Natural killer cell treated with Interleukin-12 subunit alpha and Interleukin-12 subunit beta and Interleukin-15 and Interleukin-18, amount 100 ng/mL, for 72 hours (primary cell): ENCODE data around the gene GRAMD1B. TPM values are rescaled to one million over a fixed set of nuclear protein-coding genes. Genes with fewer than 3 reads are reported as not detected.
"Not testable (repeated sequence)": the region's sequence is repeated elsewhere in the genome, so short reads cannot be mapped to it uniquely, and the experiment has no call there.

Source experiments
- ATAC-seq, 2 donors: fragments of 150-1000 bp; cut with Tn5 transposase in 1 of 2; sonication (Bioruptor Pico), chemical (Tn5 transposase) in 1 of 2; 2 replicates each; pipeline ENCODE4 v1.10.0; 2021
- DNase-seq: peaks from one replicate; pipeline ENCODE4 v3.0.0; 2022; ENCODE audit warnings: low spot score
- H3K27ac Mint-ChIP-seq, 2 donors: 1 replicate in 1 of 2; 2 replicates in 1 of 2; pipeline ENCODE4 v1.8.0; 2022; ENCODE audit warnings: mixed read lengths in 2 of 2, mild to moderate bottlenecking in 1 of 2, moderate library complexity in 1 of 2
- H3K27me3 Mint-ChIP-seq, 2 donors: 1 replicate in 1 of 2; 2 replicates in 1 of 2; pipeline ENCODE4 v1.8.0; 2022; ENCODE audit warnings: mixed read lengths in 2 of 2
- H3K36me3 Mint-ChIP-seq: one replicate; pipeline ENCODE4 v1.8.0; 2022; ENCODE audit warnings: mixed read lengths
- H3K4me1 Mint-ChIP-seq, 2 donors: 1 replicate in 1 of 2; 2 replicates in 1 of 2; pipeline ENCODE4 v1.8.0; 2022; ENCODE audit warnings: low read depth in 2 of 2, mixed read lengths in 2 of 2, mild to moderate bottlenecking in 1 of 2
- H3K4me3 Mint-ChIP-seq: one replicate; pipeline ENCODE4 v1.8.0; 2022; ENCODE audit warnings: mixed read lengths
- H3K9me3 Mint-ChIP-seq: 2 replicates; pipeline ENCODE4 v1.8.0; 2022; ENCODE audit warnings: mixed read lengths
- total RNA-seq, 2 donors: library from RNA; stranded (reverse); gene quantifications; one replicate each; pipeline ENCODE4 v1.2.3, GENCODE V29; 2022

The GRAMD1B gene
- total RNA-seq, 2 donors from 2014 or later: 20.3 to 104 TPM

DNA sequence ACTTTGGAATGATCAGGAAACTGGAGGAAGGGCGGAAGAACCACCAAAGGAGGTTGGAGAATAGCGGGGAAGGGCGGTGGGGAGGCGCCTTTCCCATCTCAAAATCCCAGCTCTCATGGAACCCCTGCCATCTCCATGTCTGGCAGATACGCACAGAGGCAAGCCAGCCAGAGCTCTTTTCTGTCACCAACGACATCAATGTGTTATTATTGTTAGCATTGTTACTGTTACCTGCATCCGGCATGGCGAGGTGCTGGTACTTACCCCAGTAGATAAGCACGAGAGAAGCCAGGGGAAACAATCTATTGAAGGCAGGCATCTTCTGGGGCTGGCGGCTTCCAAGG lies 223.4 kb downstream of the GRAMD1B start:
- ATAC-seq (no peak), DNase-seq (no peak)
- Mint-ChIP-seq H3K27ac (no peak overlapping the region), H3K4me3 (peak overlapping the region; percentile 59), H3K4me1 (peaks cover 0 to under 1% of the 10 kb centered on the region in 2 donors), H3K9me3 (peaks cover 7% of the 10 kb centered on the region), H3K27me3 (peaks cover 29 to 33% of the 10 kb centered on the region in 2 donors), H3K36me3 (peaks cover 10% of the 10 kb centered on the region)

DNA sequence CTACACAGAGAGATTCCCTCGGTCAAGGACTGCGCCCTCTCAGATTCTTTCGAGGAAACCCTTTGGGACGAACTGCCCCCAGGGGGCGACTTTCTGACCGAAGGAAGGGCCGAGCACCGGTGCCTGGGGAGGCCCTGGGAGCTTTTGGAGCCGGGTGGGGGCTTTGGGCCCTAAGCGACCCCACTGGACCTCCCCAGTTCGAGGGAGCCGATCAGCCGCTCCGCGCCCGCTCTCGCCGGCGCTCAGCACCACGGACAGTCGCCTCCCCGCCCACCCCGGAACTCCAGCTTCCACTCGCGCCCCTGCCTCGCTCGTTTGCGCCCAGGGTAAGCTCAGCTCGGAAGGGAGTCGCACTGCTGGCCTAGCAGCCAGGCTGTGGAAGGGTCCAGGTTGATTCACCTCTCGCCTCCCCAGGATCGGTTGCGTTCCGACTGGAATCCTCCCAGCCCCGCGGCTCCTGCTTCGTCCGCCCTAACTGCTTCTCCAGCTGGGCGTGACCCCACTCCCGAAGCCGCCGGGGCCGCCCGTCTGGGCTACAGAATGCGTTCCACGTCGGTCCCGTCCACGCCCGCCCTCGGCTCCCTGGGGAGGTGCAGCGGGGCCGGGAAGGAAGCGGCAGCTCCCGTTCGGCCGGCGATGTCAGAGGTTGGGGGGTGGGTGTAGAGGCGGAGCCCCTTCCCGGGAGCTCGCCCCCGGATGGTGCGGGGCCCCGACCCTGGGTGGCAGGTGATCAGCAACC lies 223.9 kb downstream of the GRAMD1B start:
- Mint-ChIP-seq H3K4me1 (peaks cover 1 to 6% of the 10 kb centered on the region in 2 donors), H3K27me3 (peaks cover 29 to 33% of the 10 kb centered on the region in 2 donors), H3K9me3 (peaks cover 12% of the 10 kb centered on the region), H3K4me3 (peak overlapping the region; percentile 59), H3K27ac (no peak overlapping the region), H3K36me3 (peaks cover 15% of the 10 kb centered on the region)
- ATAC-seq (peak; percentile 57 to 74), DNase-seq (no peak)

DNA sequence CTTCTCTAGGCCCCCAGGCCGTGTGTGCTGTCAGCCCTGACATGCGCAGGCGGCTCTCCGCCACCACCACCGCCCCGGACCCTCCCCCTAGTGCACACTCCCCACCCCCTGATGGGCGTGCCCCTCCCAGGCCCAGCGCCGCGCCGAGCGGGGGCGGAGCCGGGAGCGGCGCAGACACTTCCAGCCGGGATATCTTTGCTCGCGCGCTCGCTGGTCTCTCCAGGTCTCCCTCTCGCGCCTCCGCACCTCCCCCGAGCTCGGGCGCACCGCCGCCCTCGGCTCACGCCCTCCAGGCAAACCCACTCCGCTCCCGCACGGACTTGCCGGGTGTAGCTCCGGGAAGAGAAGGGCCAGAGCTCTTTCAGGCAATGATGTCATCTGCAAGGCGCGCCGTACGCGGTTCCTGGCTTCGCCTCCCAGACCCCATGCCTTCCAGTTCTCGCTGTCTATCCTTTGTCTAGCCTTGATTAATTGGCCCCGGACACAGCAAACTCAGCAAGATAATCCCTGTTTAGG lies 224.6 kb downstream of the GRAMD1B start, which contains the start of gene SCN3B:
TSS of gene SCN3B (minus strand) at position 59 of the 516 bp plus-strand sequence. CDS start 823 bp downstream, outside the sequence.
- ATAC-seq: peak; percentile 83 to 86
- H3K4me1 Mint-ChIP-seq: peaks cover 8 to 12% of the 10 kb centered on the region in 2 donors
- H3K27me3 Mint-ChIP-seq: peaks cover 29 to 33% of the 10 kb centered on the region in 2 donors
- no peak for DNase-seq
- H3K4me3 Mint-ChIP-seq: peak within 1 kb of the TSS; percentile 59
- H3K9me3 Mint-ChIP-seq: peaks cover 16% of the 10 kb centered on the region
- H3K36me3 Mint-ChIP-seq: peaks cover 18% of the 10 kb centered on the region
- no peak within 1 kb of the TSS for H3K27ac Mint-ChIP-seq

GRCh38 chr11:123659311-123659710 lies 229.2 kb downstream of the GRAMD1B start:
- DNase-seq: no peak
- H3K9me3 Mint-ChIP-seq: peaks cover 21% of the 10 kb centered on the region
- peaks cover 24% of the 10 kb centered on the region for H3K36me3 Mint-ChIP-seq
- H3K27me3 Mint-ChIP-seq: peaks cover 14 to 23% of the 10 kb centered on the region in 2 donors
- H3K27ac Mint-ChIP-seq: peak overlapping the region in 1 of 2 donors; percentile 1
- no peak overlapping the region for H3K4me3 Mint-ChIP-seq
- ATAC-seq: no peak
- H3K4me1 Mint-ChIP-seq: peaks cover 15 to 17% of the 10 kb centered on the region in 2 donors

- peak; percentile 77 to 78 for ATAC-seq
- peaks cover 24% of the 10 kb centered on the region for H3K36me3 Mint-ChIP-seq
- H3K4me1 Mint-ChIP-seq: peaks cover 15 to 17% of the 10 kb centered on the region in 2 donors
- peaks cover 14 to 20% of the 10 kb centered on the region in 2 donors for H3K27me3 Mint-ChIP-seq
- H3K9me3 Mint-ChIP-seq: peaks cover 21% of the 10 kb centered on the region
- DNase-seq, H3K4me3 Mint-ChIP-seq, H3K27ac Mint-ChIP-seq: not testable (repeated sequence)
Measured at GRCh38 chr11:123659965-123660364, 229.9 kb downstream of the GRAMD1B start.

GRCh38 chr11:123665306-123665705 lies 235.2 kb downstream of the GRAMD1B start:
- Mint-ChIP-seq H3K36me3 (peaks cover 6% of the 10 kb centered on the region), H3K27ac (no peak overlapping the region), H3K9me3 (peaks cover 6% of the 10 kb centered on the region), H3K27me3 (peaks cover 4 to 13% of the 10 kb centered on the region in 2 donors), H3K4me1 (peaks cover 0 to under 1% of the 10 kb centered on the region in 2 donors), H3K4me3 (no peak overlapping the region)
- DNase-seq: no peak
- no peak for ATAC-seq

DNA sequence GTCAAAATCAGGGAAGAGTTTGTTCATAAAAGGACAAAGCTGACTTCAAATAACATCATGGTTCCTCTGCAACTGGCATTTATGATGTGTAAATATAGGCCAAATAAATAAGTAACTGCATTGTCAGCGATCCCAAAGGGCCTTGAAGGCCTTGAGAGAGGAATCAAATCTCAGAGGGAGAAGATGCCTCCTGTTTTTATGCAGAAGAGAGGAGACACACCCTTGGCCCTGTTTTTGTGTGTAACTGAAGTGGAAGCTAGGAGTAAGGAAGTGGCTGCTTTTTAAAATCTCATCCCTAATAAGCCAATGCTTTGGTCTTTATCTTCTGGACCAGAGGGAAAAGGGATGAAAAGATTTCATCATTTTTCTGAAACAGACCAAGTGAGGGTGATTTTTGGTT lies 240.0 kb downstream of the GRAMD1B start:
- no peak overlapping the region for H3K27ac Mint-ChIP-seq
- no peak for ATAC-seq

DNA sequence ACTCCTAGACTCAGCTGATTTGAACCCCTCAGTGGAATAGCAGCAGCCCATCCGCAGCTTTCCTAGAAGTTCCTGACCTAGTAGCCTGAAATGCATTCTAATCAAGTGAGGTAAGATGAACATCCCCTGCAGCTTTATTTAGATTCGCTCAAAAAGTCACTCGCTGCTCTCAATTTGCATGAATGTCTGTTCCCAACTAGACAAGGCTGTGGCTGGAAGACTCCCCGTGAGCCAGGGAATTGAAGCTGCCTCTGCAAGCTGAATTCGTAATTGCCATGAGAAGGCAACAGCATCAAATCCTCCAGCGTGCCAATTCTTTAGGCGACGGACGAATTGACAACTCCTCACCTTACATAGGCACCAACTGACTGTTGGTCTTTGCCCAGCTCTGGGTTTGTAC lies 241.5 kb downstream of the GRAMD1B start:
- DNase-seq: no peak
- Mint-ChIP-seq H3K4me1 (no peaks in the 10 kb centered on the region), H3K36me3 (no peaks in the 10 kb centered on the region), H3K27ac (no peak overlapping the region), H3K9me3 (no peaks in the 10 kb centered on the region), H3K4me3 (no peak overlapping the region), H3K27me3 (peaks cover 7 to 21% of the 10 kb centered on the region in 2 donors)
- no peak for ATAC-seq

More for the DNA sequence above, 240.0 kb downstream of the GRAMD1B start:
- Mint-ChIP-seq H3K36me3 (no peaks in the 10 kb centered on the region), H3K4me1 (no peaks in the 10 kb centered on the region), H3K9me3 (no peaks in the 10 kb centered on the region), H3K27me3 (peaks cover 4 to 9% of the 10 kb centered on the region in 2 donors), H3K4me3 (no peak overlapping the region)
- no peak for DNase-seq

- Mint-ChIP-seq H3K9me3 (no peaks in the 10 kb centered on the region), H3K27me3 (peaks cover 9 to 18% of the 10 kb centered on the region in 2 donors), H3K36me3 (no peaks in the 10 kb centered on the region), H3K27ac (no peak overlapping the region), H3K4me3 (no peak overlapping the region), H3K4me1 (no peaks in the 10 kb centered on the region)
- no peak for ATAC-seq
- DNase-seq: no peak
Measured at GRCh38 chr11:123672568-123672967, 242.5 kb downstream of the GRAMD1B start.

- DNase-seq: no peak
- no peaks in the 10 kb centered on the region for H3K9me3 Mint-ChIP-seq
- H3K4me3 Mint-ChIP-seq: no peak overlapping the region
- peaks cover 16 to 24% of the 10 kb centered on the region in 2 donors for H3K27me3 Mint-ChIP-seq
- no peak for ATAC-seq
- no peaks in the 10 kb centered on the region for H3K36me3 Mint-ChIP-seq
- H3K4me1 Mint-ChIP-seq: no peaks in the 10 kb centered on the region
- no peak overlapping the region for H3K27ac Mint-ChIP-seq
Measured at GRCh38 chr11:123674297-123674696, 244.2 kb downstream of the GRAMD1B start.

Other genes with a start within 250 kb of the GRAMD1B start
- not detected for gene CLMP, start 235.0 kb upstream of the GRAMD1B start, total RNA-seq
- not detected for gene SCN3B, start 224.4 kb downstream of the GRAMD1B start, total RNA-seq